ENCODE results near the gene HIP1.

DNA sequence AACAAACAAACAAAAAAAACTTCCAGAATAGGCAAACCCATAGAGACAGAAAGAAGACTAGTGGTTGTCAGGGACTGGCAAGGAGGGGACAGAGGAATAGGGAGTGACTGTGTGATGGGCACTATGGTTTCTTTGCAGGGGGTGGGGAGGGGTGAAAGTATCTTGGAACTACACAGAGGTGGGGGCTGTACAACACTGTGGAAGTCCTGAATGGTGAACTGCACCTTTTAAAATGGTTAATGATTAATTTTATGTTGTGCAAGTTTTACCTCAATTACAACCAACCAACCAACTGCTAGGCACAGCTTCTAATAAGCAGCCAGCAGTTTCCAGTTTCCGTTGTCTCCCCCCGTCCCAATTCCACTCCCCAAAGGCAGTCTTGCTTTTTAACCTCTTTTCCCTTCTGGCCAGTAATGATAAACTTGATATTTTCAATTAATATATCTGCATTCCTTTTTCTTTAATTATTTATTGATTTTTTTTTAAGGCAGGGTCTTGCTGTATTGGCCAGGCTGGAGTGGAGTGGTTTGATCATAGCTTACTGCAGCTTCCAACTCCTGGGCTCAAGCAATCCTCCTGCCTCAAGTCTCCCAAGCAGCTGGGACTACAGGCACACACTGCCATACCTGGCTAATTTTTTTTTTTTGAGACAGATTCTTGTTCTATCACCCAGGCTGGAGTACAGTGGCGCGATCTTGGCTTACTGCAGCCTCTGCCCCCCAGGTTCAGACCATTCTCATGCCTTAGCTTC lies 46.8 kb downstream of the HIP1 start:
- TF ChIP-seq CTCF (IDR thresholded peaks at IDR 0.05) (no peak), POLR2AphosphoS5 (IDR thresholded peaks at IDR 0.05) (no peak)

Data from prostate gland (tissue), 2 donors.